ENCODE results near the gene SETBP1.

SETBP1 gene

GRCh38 chr18:44998360-44998759 is 317.7 kb downstream of the SETBP1 start:
- H3K4me2 ChIP-seq (ENCODE audit: low read length), result no peak overlapping the region
- no peaks in the 10 kb centered on the region for H3K36me3 ChIP-seq (ENCODE audit: insufficient read depth, low read length)
- no peaks in the 10 kb centered on the region for H3K79me2 ChIP-seq (ENCODE audit: insufficient read depth, low read length)
- H3K27me3 ChIP-seq (ENCODE audit: insufficient read depth, low read length), result no peaks in the 10 kb centered on the region
- TF ChIP-seq, protein P1, sequence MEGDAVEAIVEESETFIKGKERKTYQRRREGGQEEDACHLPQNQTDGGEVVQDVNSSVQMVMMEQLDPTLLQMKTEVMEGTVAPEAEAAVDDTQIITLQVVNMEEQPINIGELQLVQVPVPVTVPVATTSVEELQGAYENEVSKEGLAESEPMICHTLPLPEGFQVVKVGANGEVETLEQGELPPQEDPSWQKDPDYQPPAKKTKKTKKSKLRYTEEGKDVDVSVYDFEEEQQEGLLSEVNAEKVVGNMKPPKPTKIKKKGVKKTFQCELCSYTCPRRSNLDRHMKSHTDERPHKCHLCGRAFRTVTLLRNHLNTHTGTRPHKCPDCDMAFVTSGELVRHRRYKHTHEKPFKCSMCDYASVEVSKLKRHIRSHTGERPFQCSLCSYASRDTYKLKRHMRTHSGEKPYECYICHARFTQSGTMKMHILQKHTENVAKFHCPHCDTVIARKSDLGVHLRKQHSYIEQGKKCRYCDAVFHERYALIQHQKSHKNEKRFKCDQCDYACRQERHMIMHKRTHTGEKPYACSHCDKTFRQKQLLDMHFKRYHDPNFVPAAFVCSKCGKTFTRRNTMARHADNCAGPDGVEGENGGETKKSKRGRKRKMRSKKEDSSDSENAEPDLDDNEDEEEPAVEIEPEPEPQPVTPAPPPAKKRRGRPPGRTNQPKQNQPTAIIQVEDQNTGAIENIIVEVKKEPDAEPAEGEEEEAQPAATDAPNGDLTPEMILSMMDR (IDR thresholded peaks at IDR 0.05; ENCODE audit: low read length), result no peak
- TF ChIP-seq EZH2 (IDR thresholded peaks at IDR 0.05; ENCODE audit: borderline replicate concordance, low read length), result no peak
- H3K9me3 ChIP-seq (ENCODE audit: low read length), result no peaks in the 10 kb centered on the region
- no peaks in the 10 kb centered on the region for H3K9me2 ChIP-seq (ENCODE audit: low read depth, low read length)
- H3F3A ChIP-seq (ENCODE audit: insufficient read depth, low read length), result no peaks in the 10 kb centered on the region
- no peak overlapping the region for H3K9ac ChIP-seq (ENCODE audit: low read length)
- H4K20me1 ChIP-seq (ENCODE audit: insufficient read depth, low read length), result no peaks in the 10 kb centered on the region
- peaks cover 7% of the 10 kb centered on the region for H3K4me1 ChIP-seq (ENCODE audit: insufficient read depth, low read length, severe bottlenecking)
- H2AFZ ChIP-seq (ENCODE audit: low read length), result no peak overlapping the region
- H3K27ac ChIP-seq (ENCODE audit: low read depth, low read length, poor library complexity, severe bottlenecking), result no peak overlapping the region
- H3K4me3 ChIP-seq (ENCODE audit: low read depth, low read length, poor library complexity, severe bottlenecking), result no peak overlapping the region

- H3K4me2 ChIP-seq (ENCODE audit: low read length), result no peak overlapping the region
- no peaks in the 10 kb centered on the region for H3K4me1 ChIP-seq (ENCODE audit: insufficient read depth, low read length, severe bottlenecking)
- H3K4me3 ChIP-seq (ENCODE audit: low read depth, low read length, poor library complexity, severe bottlenecking), result no peak overlapping the region
- no peaks in the 10 kb centered on the region for H3K27me3 ChIP-seq (ENCODE audit: insufficient read depth, low read length)
- TF ChIP-seq, protein P1 (IDR thresholded peaks at IDR 0.05; ENCODE audit: low read length), result no peak
- TF ChIP-seq EZH2 (IDR thresholded peaks at IDR 0.05; ENCODE audit: borderline replicate concordance, low read length), result no peak
- H3K9me2 ChIP-seq (ENCODE audit: low read depth, low read length), result no peaks in the 10 kb centered on the region
- H3K79me2 ChIP-seq (ENCODE audit: insufficient read depth, low read length), result no peaks in the 10 kb centered on the region
- no peak overlapping the region for H3K9ac ChIP-seq (ENCODE audit: low read length)
- H3K27ac ChIP-seq (ENCODE audit: low read depth, low read length, poor library complexity, severe bottlenecking), result no peak overlapping the region
- H3K9me3 ChIP-seq (ENCODE audit: low read length), result no peaks in the 10 kb centered on the region
- H4K20me1 ChIP-seq (ENCODE audit: insufficient read depth, low read length), result no peaks in the 10 kb centered on the region
- no peaks in the 10 kb centered on the region for H3K36me3 ChIP-seq (ENCODE audit: insufficient read depth, low read length)
- no peaks in the 10 kb centered on the region for H3F3A ChIP-seq (ENCODE audit: insufficient read depth, low read length)
- no peak overlapping the region for H2AFZ ChIP-seq (ENCODE audit: low read length)
Observed at GRCh38 chr18:45004546-45005080, 323.9 kb downstream of the SETBP1 start.

DNA sequence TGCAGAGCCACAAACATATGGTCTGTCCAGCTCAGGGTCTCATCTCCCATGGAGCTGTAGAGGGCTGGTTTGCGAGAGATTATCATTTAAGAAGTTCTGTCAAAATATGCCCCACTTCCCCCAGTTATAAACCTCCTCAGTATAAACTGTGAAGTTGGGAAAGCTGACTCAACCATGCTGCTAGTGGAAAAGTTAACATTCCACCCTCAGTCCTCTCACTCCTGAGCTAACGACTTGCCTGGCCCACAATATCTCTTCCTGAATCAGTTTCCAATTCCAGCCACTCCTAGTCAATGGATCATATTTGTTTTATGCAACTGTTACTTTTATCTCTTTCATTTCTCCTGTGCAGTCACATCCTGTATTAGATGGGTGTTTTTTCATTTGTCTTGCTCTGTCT is 326.2 kb downstream of the SETBP1 start:
- no peak overlapping the region for H3K4me3 ChIP-seq (ENCODE audit: low read depth, low read length, poor library complexity, severe bottlenecking)
- no peaks in the 10 kb centered on the region for H3K79me2 ChIP-seq (ENCODE audit: insufficient read depth, low read length)
- H2AFZ ChIP-seq (ENCODE audit: low read length), result no peak overlapping the region
- no peak for TF ChIP-seq EZH2 (IDR thresholded peaks at IDR 0.05; ENCODE audit: borderline replicate concordance, low read length)
- TF ChIP-seq, protein P1 (IDR thresholded peaks at IDR 0.05; ENCODE audit: low read length), result no peak
- no peak overlapping the region for H3K27ac ChIP-seq (ENCODE audit: low read depth, low read length, poor library complexity, severe bottlenecking)
- H3K9me3 ChIP-seq (ENCODE audit: low read length), result no peaks in the 10 kb centered on the region
- no peaks in the 10 kb centered on the region for H3K36me3 ChIP-seq (ENCODE audit: insufficient read depth, low read length)
- no peaks in the 10 kb centered on the region for H4K20me1 ChIP-seq (ENCODE audit: insufficient read depth, low read length)
- H3K27me3 ChIP-seq (ENCODE audit: insufficient read depth, low read length), result no peaks in the 10 kb centered on the region
- H3K4me2 ChIP-seq (ENCODE audit: low read length), result no peak overlapping the region
- H3K9ac ChIP-seq (ENCODE audit: low read length), result no peak overlapping the region
- H3F3A ChIP-seq (ENCODE audit: insufficient read depth, low read length), result no peaks in the 10 kb centered on the region
- no peaks in the 10 kb centered on the region for H3K4me1 ChIP-seq (ENCODE audit: insufficient read depth, low read length, severe bottlenecking)
- H3K9me2 ChIP-seq (ENCODE audit: low read depth, low read length), result no peaks in the 10 kb centered on the region
